Parathyroid adenoma (tissue), 2 donors: ENCODE measurements around the gene KRT73.

ENCODE experiments used
- H2AFZ ChIP-seq: fragments of 300-600 bp; sonication (generic); one replicate; pipeline ENCODE4 v1.7.0; 2017; ENCODE audit warnings: antibody characterized with exemption, mild to moderate bottlenecking
- H3K27ac ChIP-seq: fragments of 300-600 bp; sonication (generic); one replicate; pipeline ENCODE4 v1.7.0; 2017
- H3K27me3 ChIP-seq: fragments of 300-600 bp; sonication (generic); one replicate; pipeline ENCODE4 v1.7.0; 2017; ENCODE audit warnings: low read length; ENCODE audit not compliant: control insufficient read depth, insufficient read depth
- H3K36me3 ChIP-seq: fragments of 300-600 bp; sonication (generic); one replicate; pipeline ENCODE4 v1.7.0; 2017; ENCODE audit warnings: low read length; ENCODE audit not compliant: control insufficient read depth, insufficient read depth
- H3K4me1 ChIP-seq: fragments of 300-600 bp; sonication (generic); one replicate; pipeline ENCODE4 v1.7.0; 2017; ENCODE audit warnings: control low read depth
- H3K4me2 ChIP-seq: fragments of 300-600 bp; sonication (generic); one replicate; pipeline ENCODE4 v1.7.0; 2017; ENCODE audit warnings: low read length
- H3K4me3 ChIP-seq: fragments of 300-600 bp; sonication (generic); one replicate; pipeline ENCODE4 v1.7.0; 2017; ENCODE audit warnings: low read depth, low read length
- H3K79me2 ChIP-seq: fragments of 300-600 bp; sonication (generic); one replicate; pipeline ENCODE4 v1.7.0; 2017; ENCODE audit warnings: control low read depth
- H3K9ac ChIP-seq: fragments of 300-600 bp; sonication (generic); one replicate; pipeline ENCODE4 v1.7.0; 2017; ENCODE audit warnings: mild to moderate bottlenecking
- H3K9me3 ChIP-seq: fragments of 300-600 bp; sonication (generic); one replicate; pipeline ENCODE4 v1.7.0; 2017; ENCODE audit warnings: low read length; ENCODE audit not compliant: control insufficient read depth
- TF ChIP-seq, protein P1 (sequence below): fragments of 300-600 bp; sonication (generic); IDR thresholded peaks from one replicate; pipeline ENCODE4 v1.7.0; 2017; ENCODE audit warnings: antibody characterized with exemption, mild to moderate bottlenecking
- donor health status: primary hyperparathyroidism.

Gene KRT73

GRCh38 chr12:52622349-52622748 lies 4.0 kb upstream of the KRT73 start:
- TF ChIP-seq, protein P1, sequence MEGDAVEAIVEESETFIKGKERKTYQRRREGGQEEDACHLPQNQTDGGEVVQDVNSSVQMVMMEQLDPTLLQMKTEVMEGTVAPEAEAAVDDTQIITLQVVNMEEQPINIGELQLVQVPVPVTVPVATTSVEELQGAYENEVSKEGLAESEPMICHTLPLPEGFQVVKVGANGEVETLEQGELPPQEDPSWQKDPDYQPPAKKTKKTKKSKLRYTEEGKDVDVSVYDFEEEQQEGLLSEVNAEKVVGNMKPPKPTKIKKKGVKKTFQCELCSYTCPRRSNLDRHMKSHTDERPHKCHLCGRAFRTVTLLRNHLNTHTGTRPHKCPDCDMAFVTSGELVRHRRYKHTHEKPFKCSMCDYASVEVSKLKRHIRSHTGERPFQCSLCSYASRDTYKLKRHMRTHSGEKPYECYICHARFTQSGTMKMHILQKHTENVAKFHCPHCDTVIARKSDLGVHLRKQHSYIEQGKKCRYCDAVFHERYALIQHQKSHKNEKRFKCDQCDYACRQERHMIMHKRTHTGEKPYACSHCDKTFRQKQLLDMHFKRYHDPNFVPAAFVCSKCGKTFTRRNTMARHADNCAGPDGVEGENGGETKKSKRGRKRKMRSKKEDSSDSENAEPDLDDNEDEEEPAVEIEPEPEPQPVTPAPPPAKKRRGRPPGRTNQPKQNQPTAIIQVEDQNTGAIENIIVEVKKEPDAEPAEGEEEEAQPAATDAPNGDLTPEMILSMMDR = no peak
- Histone ChIP-seq H3K27me3 (no peaks in the 10 kb centered on the region), H3K36me3 (no peaks in the 10 kb centered on the region), H3K27ac (no peak overlapping the region), H3K79me2 (no peaks in the 10 kb centered on the region), H3K9me3 (no peaks in the 10 kb centered on the region), H3K9ac (no peak overlapping the region), H3K4me3 (no peak overlapping the region), H2AFZ (no peak overlapping the region), H3K4me1 (no peaks in the 10 kb centered on the region), H3K4me2 (no peak overlapping the region)

GRCh38 chr12:52618866-52619265 lies 507 bp upstream of the KRT73 start:
- no peaks in the 10 kb centered on the region for H3K9me3 ChIP-seq
- H3K27me3 ChIP-seq = no peaks in the 10 kb centered on the region

DNA sequence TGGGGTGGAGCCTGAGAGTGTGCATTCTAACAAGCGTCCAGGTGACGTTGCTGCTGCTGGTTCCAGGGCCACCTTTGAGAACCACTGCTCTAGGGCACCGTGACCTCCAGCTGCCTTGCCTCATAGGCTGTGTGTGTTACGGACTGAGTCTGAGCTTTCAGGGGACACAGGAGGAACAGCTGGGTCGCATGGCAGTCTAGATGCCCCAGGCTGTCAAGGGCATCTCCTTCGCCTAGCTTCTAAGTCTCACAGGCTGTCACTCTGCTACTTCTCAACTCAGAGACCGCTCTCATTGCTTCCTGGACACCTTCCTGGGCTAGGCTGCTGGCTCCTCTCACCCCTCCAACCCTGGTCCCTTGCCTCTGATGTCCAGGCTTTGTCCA lies 965 bp downstream of the KRT73 start:
- H3K9me3 ChIP-seq = no peaks in the 10 kb centered on the region
- no peak overlapping the region for H3K27ac ChIP-seq
- no peak overlapping the region for H3K9ac ChIP-seq
- no peaks in the 10 kb centered on the region for H3K4me1 ChIP-seq
- no peak overlapping the region for H3K4me3 ChIP-seq
- TF ChIP-seq, protein P1 = no peak
- no peaks in the 10 kb centered on the region for H3K79me2 ChIP-seq
- H3K27me3 ChIP-seq = no peaks in the 10 kb centered on the region
- no peaks in the 10 kb centered on the region for H3K36me3 ChIP-seq
- no peak overlapping the region for H2AFZ ChIP-seq
- H3K4me2 ChIP-seq = no peak overlapping the region

More at GRCh38 chr12:52618866-52619265, 507 bp upstream of the KRT73 start:
- H3K9ac ChIP-seq = no peak overlapping the region
- H3K36me3 ChIP-seq = no peaks in the 10 kb centered on the region
- H3K4me1 ChIP-seq = no peaks in the 10 kb centered on the region
- no peak overlapping the region for H2AFZ ChIP-seq
- H3K79me2 ChIP-seq = no peaks in the 10 kb centered on the region
- no peak overlapping the region for H3K4me2 ChIP-seq
- TF ChIP-seq, protein P1 = no peak
- H3K4me3 ChIP-seq = no peak overlapping the region
- no peak overlapping the region for H3K27ac ChIP-seq

GRCh38 chr12:52616680-52617402 lies 1.5 kb downstream of the KRT73 start:
- H3K4me2 ChIP-seq = no peak overlapping the region
- H3K9ac ChIP-seq = no peak overlapping the region
- H2AFZ ChIP-seq = no peak overlapping the region
- H3K27ac ChIP-seq = no peak overlapping the region
- TF ChIP-seq, protein P1 = no peak
- no peaks in the 10 kb centered on the region for H3K9me3 ChIP-seq
- no peaks in the 10 kb centered on the region for H3K4me1 ChIP-seq
- H3K79me2 ChIP-seq = no peaks in the 10 kb centered on the region
- H3K4me3 ChIP-seq = no peak overlapping the region
- no peaks in the 10 kb centered on the region for H3K36me3 ChIP-seq
- H3K27me3 ChIP-seq = no peaks in the 10 kb centered on the region

GRCh38 chr12:52615912-52616311 lies 2.4 kb downstream of the KRT73 start:
- no peaks in the 10 kb centered on the region for H3K9me3 ChIP-seq
- TF ChIP-seq, protein P1 = no peak
- no peak overlapping the region for H3K4me3 ChIP-seq
- H3K79me2 ChIP-seq = no peaks in the 10 kb centered on the region
- H3K27ac ChIP-seq = no peak overlapping the region
- H3K27me3 ChIP-seq = no peaks in the 10 kb centered on the region
- no peaks in the 10 kb centered on the region for H3K4me1 ChIP-seq
- no peak overlapping the region for H2AFZ ChIP-seq
- no peak overlapping the region for H3K4me2 ChIP-seq
- no peak overlapping the region for H3K9ac ChIP-seq
- H3K36me3 ChIP-seq = no peaks in the 10 kb centered on the region
